K562 (cell line): ENCODE results near the gene PSD4. TPM values are rescaled to one million over a fixed set of nuclear protein-coding genes. Genes with fewer than 3 reads are reported as not detected.
A peak's percentile ranks its signal among the peaks of the same experiment; 100 is the strongest.

Source experiments
- ADNP ChIP-seq: fragments of 200-800 bp; sonication (Bioruptor generic); IDR thresholded peaks from 2 replicates; pipeline ENCODE4 v1.6.1; 2016; ENCODE audit warnings: missing genetic modification characterization, missing compliant biosample characterization
- ARID2 ChIP-seq: fragments of 450-650 bp; IDR thresholded peaks from 2 replicates; pipeline ENCODE4 v1.6.1; 2017; ENCODE audit warnings: antibody characterized with exemption, mild to moderate bottlenecking
- CAMTA2 ChIP-seq: fragments of 250-450 bp; sonication (Bioruptor Pico); conservative IDR thresholded peaks from 2 replicates; pipeline ENCODE4 v1.5.1; 2022
- CHCHD3 ChIP-seq: fragments of 250-450 bp; sonication (Bioruptor Pico); IDR thresholded peaks from 2 replicates; pipeline ENCODE4 v2.1.2; 2022; ENCODE audit warnings: mild to moderate bottlenecking
- KLF10 ChIP-seq: fragments of 250-450 bp; sonication (Bioruptor Pico); IDR thresholded peaks from 2 replicates; pipeline ENCODE4 v1.6.1; 2021; ENCODE audit warnings: matching md5 sums
- MYNN ChIP-seq, 2 experiments: sonication (generic); formaldehyde crosslinking in 1 of 2; IDR thresholded peaks; 2 replicates each; pipeline versions ENCODE4 v1.5.0 to v1.6.1; 2016 to 2020; ENCODE audit warnings: antibody characterized with exemption in 1 of 2, missing genetic modification reagents in 1 of 2
- NFATC3 ChIP-seq: fragments of 450-650 bp; IDR thresholded peaks from 2 replicates; pipeline ENCODE4 v1.6.1; 2017; ENCODE audit warnings: mild to moderate bottlenecking
- POLR2AphosphoS2 ChIP-seq: IDR thresholded peaks from 2 replicates; pipeline ENCODE4 v1.6.1; 2012; ENCODE audit warnings: low read length, improper control_type of control experiment
- SMARCC2 ChIP-seq: fragments of 450-650 bp; IDR thresholded peaks from 2 replicates; pipeline ENCODE4 v1.6.1; 2017; ENCODE audit warnings: antibody characterized with exemption, moderate library complexity, mild to moderate bottlenecking, low read depth
- SMC3 ChIP-seq: conservative IDR thresholded peaks from 2 replicates; pipeline ENCODE4 v1.6.1; 2011; ENCODE audit warnings: low read depth, low read length, improper control_type of control experiment; ENCODE audit not compliant: insufficient read depth
- SREBF1 ChIP-seq: fragments of 150-350 bp; IDR thresholded peaks from 2 replicates; pipeline ENCODE4 v1.6.1; 2014; ENCODE audit warnings: antibody characterized with exemption, low read depth, low read length, borderline replicate concordance
- STAG1 ChIP-seq: sonication (generic); formaldehyde crosslinking; IDR thresholded peaks from 2 replicates; pipeline ENCODE4 v1.5.0; 2020; ENCODE audit warnings: missing genetic modification reagents, borderline replicate concordance
- ZNF133 ChIP-seq: fragments of 250-450 bp; sonication (Bioruptor Pico); IDR thresholded peaks from 2 replicates; pipeline ENCODE4 v1.4.0; 2020; ENCODE audit warnings: mild to moderate bottlenecking
- polyA plus RNA-seq, 8 experiments: library from polyadenylated mRNA; depleted of rRNA in 4 of 8; stranded (reverse) in 5 of 8; unstranded in 3 of 8; fragments of >200 nt; fragmentation: Nextera tagmentation in 2 of 8; fragmentation: Illumina TruSeq in 1 of 8; extraction: Ambion mirVana in 2 of 8; extraction: Trizol in 1 of 8; gene quantifications; 2 replicates each; pipeline versions ENCODE4 v1.2.1 to v1.2.3, GENCODE V29; 2011 to 2014; ENCODE audit warnings: inconsistent platforms in 1 of 8, missing spikeins in 1 of 8
- total RNA-seq, 7 experiments: library from RNA; depleted of rRNA in 6 of 7; stranded (reverse); fragments of >200 nt in 6 of 7; fragmentation: Illumina TruSeq in 2 of 7; extraction: Trizol in 2 of 7; gene quantifications; 2 replicates each; pipeline versions ENCODE4 v1.2.1 to v1.2.3, GENCODE V29; 2011 to 2021; ENCODE audit warnings: low replicate concordance in 1 of 7
- TF ChIP-seq, protein P1 (sequence below): sonication (generic); formaldehyde crosslinking; IDR thresholded peaks from 2 replicates; pipeline ENCODE4 v1.9.0; 2022; ENCODE audit warnings: mild to moderate bottlenecking, missing genetic modification reagents
- TF ChIP-seq, protein P2 (sequence below): sonication (generic); formaldehyde crosslinking; IDR thresholded peaks from 2 replicates; pipeline ENCODE4 v1.8.0; 2022; ENCODE audit warnings: missing genetic modification reagents, mild to moderate bottlenecking, moderate library complexity, borderline replicate concordance
- TF ChIP-seq, protein P3 (sequence below): fragments of 250-450 bp; sonication (Bioruptor Pico); IDR thresholded peaks from 2 replicates; pipeline ENCODE4 v1.8.0; 2021; ENCODE audit warnings: moderate library complexity, mild to moderate bottlenecking, inconsistent platforms
- TF ChIP-seq, protein P4 (sequence below): fragments of 450-650 bp; formaldehyde crosslinking; IDR thresholded peaks from 2 replicates; pipeline ENCODE4 v1.4.0; 2020; ENCODE audit warnings: mild to moderate bottlenecking, mixed read lengths

Gene PSD4
- total and polyA plus RNA-seq, 9 of the 15 experiments (the other 6 are each of a cell fraction or from before 2014, with no cell fraction given), result 0.46 to 54.0 (median 20.8) TPM

DNA sequence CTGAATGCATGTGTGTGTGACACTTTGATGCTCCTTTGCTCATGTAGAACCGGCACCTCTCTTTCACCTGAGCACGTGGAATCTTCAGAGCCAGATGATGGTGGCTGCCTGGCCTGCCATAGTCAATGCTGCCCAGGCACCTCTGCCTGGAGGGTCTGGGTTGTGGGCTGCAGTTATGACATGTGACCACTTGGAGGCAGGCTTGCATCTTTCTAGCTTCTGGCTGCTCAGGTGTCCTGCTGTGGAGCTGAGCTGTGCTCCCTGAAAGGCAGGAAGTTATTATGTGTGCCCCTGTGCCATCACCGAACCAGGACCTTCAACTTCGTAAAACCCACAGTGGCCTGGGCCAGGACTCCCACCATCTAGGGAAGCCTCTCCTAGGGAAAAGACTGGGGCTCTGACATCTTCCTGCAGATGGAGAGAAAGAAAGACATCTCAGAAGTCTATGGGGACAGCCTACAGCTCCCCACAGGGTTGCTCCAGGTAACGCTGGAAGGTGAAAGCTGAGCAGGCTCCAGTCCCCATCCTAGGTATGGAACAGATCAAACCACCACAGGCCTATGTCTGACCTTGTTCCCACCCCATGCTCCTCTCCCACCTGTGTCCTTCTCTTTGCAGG is 30.2 kb downstream of the PSD4 start (continued):
- peak; percentile 60; the same call in 1 of the 2 replicates for TF ChIP-seq STAG1 (CRISPR knock-in tag)
- TF ChIP-seq POLR2AphosphoS2, result peak; percentile 93; the same call in 1 of the 2 replicates
- TF ChIP-seq KLF10 (CRISPR knock-in tag), result no peak
- TF ChIP-seq, protein P1, sequence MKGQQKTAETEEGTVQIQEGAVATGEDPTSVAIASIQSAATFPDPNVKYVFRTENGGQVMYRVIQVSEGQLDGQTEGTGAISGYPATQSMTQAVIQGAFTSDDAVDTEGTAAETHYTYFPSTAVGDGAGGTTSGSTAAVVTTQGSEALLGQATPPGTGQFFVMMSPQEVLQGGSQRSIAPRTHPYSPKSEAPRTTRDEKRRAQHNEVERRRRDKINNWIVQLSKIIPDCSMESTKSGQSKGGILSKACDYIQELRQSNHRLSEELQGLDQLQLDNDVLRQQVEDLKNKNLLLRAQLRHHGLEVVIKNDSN, result peak; percentile 63
- no peak for TF ChIP-seq CAMTA2 (CRISPR knock-in tag)
- TF ChIP-seq NFATC3, result no peak
- TF ChIP-seq, protein P2, sequence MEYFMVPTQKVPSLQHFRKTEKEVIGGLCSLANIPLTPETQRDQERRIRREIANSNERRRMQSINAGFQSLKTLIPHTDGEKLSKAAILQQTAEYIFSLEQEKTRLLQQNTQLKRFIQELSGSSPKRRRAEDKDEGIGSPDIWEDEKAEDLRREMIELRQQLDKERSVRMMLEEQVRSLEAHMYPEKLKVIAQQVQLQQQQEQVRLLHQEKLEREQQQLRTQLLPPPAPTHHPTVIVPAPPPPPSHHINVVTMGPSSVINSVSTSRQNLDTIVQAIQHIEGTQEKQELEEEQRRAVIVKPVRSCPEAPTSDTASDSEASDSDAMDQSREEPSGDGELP (CRISPR knock-in tag), result peak; percentile 51; the same call in 1 of the 2 replicates
- TF ChIP-seq ZNF133 (CRISPR knock-in tag), result no peak
- no peak for TF ChIP-seq SREBF1
- TF ChIP-seq SMARCC2, result no peak
- TF ChIP-seq CHCHD3 (CRISPR knock-in tag), result no peak
- no peak for TF ChIP-seq ADNP (tag)
- TF ChIP-seq ARID2, result 0 out of 2 replicates have a peak, but pooled peaks have one; percentile 49
- TF ChIP-seq MYNN (IDR thresholded peaks at IDR 0.05), result 0 out of 2 replicates have a peak, but pooled peaks have one; percentile 72
- no peak for TF ChIP-seq MYNN (CRISPR knock-in tag; IDR thresholded peaks at IDR 0.05)
- TF ChIP-seq, protein P3, sequence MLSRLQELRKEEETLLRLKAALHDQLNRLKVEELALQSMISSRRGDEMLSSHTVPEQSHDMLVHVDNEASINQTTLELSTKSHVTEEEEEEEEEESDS (CRISPR knock-in tag), result no peak
- TF ChIP-seq, protein P4, sequence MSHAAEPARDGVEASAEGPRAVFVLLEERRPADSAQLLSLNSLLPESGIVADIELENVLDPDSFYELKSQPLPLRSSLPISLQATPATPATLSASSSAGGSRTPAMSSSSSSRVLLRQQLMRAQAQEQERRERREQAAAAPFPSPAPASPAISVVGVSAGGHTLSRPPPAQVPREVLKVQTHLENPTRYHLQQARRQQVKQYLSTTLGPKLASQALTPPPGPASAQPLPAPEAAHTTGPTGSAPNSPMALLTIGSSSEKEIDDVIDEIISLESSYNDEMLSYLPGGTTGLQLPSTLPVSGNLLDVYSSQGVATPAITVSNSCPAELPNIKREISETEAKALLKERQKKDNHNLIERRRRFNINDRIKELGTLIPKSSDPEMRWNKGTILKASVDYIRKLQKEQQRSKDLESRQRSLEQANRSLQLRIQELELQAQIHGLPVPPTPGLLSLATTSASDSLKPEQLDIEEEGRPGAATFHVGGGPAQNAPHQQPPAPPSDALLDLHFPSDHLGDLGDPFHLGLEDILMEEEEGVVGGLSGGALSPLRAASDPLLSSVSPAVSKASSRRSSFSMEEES (CRISPR knock-in tag), result peak; percentile 63
- peak; percentile 84 for TF ChIP-seq SMC3
